Esophagus squamous epithelium (tissue), 5 donors: ENCODE measurements around the gene RFXAP. TPM values are rescaled to one million over a fixed set of nuclear protein-coding genes. Genes with fewer than 3 reads are reported as not detected.

Experiments used
- DNase-seq: peaks from one replicate; lab custom pipeline; 2025; lab: John Stamatoyannopoulos, UW
- H3K27ac ChIP-seq, 4 donors: fragments of 200-600 bp; sonication (generic); one replicate each; pipeline ENCODE4 v1.5.1; 2016 to 2019; ENCODE audit warnings: mild to moderate bottlenecking in 1 of 4
- H3K27me3 ChIP-seq, 4 donors: fragments of 200-600 bp; sonication (generic); 1 replicate in 3 of 4; 2 replicates in 1 of 4; pipeline versions ENCODE4 v1.5.1 to v1.6.0; 2017 to 2021; ENCODE audit warnings: antibody characterized with exemption in 1 of 4
- H3K36me3 ChIP-seq, 3 donors: fragments of 200-600 bp; sonication (generic); one replicate each; pipeline ENCODE4 v1.5.1; 2016 to 2019
- H3K4me1 ChIP-seq, 3 donors: fragments of 200-600 bp; sonication (generic); one replicate each; pipeline ENCODE4 v1.5.1; 2017 to 2019
- H3K4me3 ChIP-seq, 4 donors: fragments of 200-600 bp; sonication (generic); 1 replicate in 3 of 4; 2 replicates in 1 of 4; pipeline ENCODE4 v1.5.1; 2016 to 2019; ENCODE audit warnings: mild to moderate bottlenecking in 2 of 4, moderate library complexity in 1 of 4
- H3K9me3 ChIP-seq, 3 donors: fragments of 200-600 bp; sonication (generic); one replicate each; pipeline ENCODE4 v1.5.1; 2016 to 2019
- POLR2A ChIP-seq, 4 donors: fragments of 450-650 bp; IDR thresholded peaks; one replicate each; pipeline ENCODE4 v1.6.1; 2017; ENCODE audit warnings: antibody characterized with exemption in 4 of 4, mild to moderate bottlenecking in 4 of 4, moderate library complexity in 3 of 4
- WGBS, 2 donors: methylation state at CpG; one replicate each; pipeline ENCODE4 v1.1.5; 2018; 5-methylcytosine and 5-hydroxymethylcytosine counted together
- intact Hi-C: fragments of 100-400 bp; cut with DNase I; formaldehyde crosslinking; loops from one replicate; pipeline ENCODE4 v1.15.0; 2022
- total RNA-seq, 4 donors: library from RNA; depleted of rRNA; stranded (reverse); fragments of >200 nt; gene quantifications; one replicate each; pipeline ENCODE4 v1.1.0, GENCODE V29; 2016
- TF ChIP-seq, protein P1 (sequence below), 6 experiments: fragments of 450-650 bp in 4 of 6; fragments of 200-600 bp in 2 of 6; sonication (generic) in 2 of 6; IDR thresholded peaks; one replicate each; pipeline ENCODE4 v1.5.1; 2016 to 2019; ENCODE audit warnings: antibody characterized with exemption in 6 of 6, mild to moderate bottlenecking in 4 of 6, moderate library complexity in 4 of 6
- donor health status: DM: yes; HTN: yes; CAD: no.

Gene RFXAP
- total RNA-seq, 4 donors from 2014 or later: 0.97 to 3.8 (median 1.7) TPM

DNA sequence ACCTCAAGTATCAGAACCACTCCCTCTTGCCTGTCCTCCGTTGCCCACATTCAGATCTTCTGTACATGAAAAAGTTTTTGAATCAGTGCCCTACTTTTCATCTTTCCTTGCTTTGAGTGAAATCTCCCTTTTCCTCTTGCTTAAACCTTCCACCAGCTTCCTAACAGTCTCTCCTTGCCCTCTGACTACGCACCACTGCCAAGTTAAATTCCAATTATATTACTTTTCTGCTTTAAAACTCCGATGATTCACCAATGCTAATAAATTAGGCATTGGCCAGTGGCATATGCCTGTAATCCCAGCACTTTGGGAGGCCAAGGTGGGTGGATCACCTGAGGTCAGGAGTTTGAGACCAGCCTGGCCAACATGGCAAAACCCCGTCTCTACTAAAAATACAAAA lies 30.7 kb upstream of the RFXAP start:
- Histone ChIP-seq H3K27me3 (no peaks in the 10 kb centered on the region), H3K9me3 (no peaks in the 10 kb centered on the region), H3K4me1 (no peaks in the 10 kb centered on the region), H3K27ac (no peak overlapping the region), H3K4me3 (no peak overlapping the region), H3K36me3 (no peaks in the 10 kb centered on the region)
- TF ChIP-seq, protein P1, sequence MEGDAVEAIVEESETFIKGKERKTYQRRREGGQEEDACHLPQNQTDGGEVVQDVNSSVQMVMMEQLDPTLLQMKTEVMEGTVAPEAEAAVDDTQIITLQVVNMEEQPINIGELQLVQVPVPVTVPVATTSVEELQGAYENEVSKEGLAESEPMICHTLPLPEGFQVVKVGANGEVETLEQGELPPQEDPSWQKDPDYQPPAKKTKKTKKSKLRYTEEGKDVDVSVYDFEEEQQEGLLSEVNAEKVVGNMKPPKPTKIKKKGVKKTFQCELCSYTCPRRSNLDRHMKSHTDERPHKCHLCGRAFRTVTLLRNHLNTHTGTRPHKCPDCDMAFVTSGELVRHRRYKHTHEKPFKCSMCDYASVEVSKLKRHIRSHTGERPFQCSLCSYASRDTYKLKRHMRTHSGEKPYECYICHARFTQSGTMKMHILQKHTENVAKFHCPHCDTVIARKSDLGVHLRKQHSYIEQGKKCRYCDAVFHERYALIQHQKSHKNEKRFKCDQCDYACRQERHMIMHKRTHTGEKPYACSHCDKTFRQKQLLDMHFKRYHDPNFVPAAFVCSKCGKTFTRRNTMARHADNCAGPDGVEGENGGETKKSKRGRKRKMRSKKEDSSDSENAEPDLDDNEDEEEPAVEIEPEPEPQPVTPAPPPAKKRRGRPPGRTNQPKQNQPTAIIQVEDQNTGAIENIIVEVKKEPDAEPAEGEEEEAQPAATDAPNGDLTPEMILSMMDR (IDR thresholded peaks at IDR 0.05): no peak
- no peak for TF ChIP-seq POLR2A (IDR thresholded peaks at IDR 0.05)
- WGBS, 2 donors: 46 to 65% methylated on average over 4 of the region's 4 CpGs
- DNase-seq: no peak
- intact Hi-C loops: no loop called here

DNA sequence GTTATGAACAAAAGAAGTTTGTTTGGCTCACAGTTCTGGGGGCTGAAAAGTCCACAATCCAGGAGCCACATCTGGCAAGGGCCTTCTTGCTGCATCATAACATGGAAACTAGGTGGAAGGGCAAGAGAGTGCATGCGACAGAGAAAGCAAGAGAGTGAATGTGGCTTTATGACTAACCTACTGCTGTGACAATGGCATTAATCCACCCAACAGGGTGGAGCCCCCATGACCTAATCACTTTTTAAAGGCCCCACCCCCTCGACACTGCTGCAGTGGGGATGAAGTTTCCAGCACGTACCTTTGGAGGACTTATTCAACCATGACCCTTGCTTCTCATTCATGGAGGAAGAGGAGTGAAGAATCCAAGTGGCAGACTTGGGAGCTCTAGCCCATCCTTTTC lies 30.0 kb upstream of the RFXAP start:
- H3K4me3 ChIP-seq: no peak overlapping the region
- no peak for TF ChIP-seq POLR2A (IDR thresholded peaks at IDR 0.05)
- TF ChIP-seq, protein P1 (IDR thresholded peaks at IDR 0.05): no peak
- no peak for DNase-seq
- no peaks in the 10 kb centered on the region for H3K36me3 ChIP-seq
- H3K9me3 ChIP-seq: no peaks in the 10 kb centered on the region
- no peaks in the 10 kb centered on the region for H3K4me1 ChIP-seq
- 63 to 67% methylated on average over 3 of the region's 3 CpGs for WGBS, 2 donors
- H3K27ac ChIP-seq: no peak overlapping the region
- intact Hi-C loops: no loop called here
- H3K27me3 ChIP-seq: no peaks in the 10 kb centered on the region

DNA sequence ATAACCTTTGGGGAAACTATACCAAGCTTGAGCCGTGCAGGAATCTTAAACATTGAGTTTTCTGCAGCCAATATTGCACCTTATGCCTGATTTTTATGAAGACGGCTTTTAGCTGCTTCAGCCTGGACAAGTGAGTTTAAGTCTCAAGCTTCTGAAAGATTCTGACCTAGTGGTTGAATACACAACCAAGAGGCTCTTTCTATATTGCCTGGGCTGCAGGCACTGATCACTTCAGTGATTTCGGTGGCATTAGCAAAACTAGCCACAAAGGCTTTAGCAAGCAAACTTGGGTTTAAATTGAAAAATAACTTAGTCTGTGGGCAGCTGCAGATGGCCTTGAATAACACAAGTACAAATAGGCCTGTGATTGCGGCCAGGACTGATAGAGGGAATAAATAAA lies 29.3 kb upstream of the RFXAP start:
- Histone ChIP-seq H3K4me3 (no peak overlapping the region), H3K9me3 (no peaks in the 10 kb centered on the region), H3K27ac (no peak overlapping the region), H3K4me1 (no peaks in the 10 kb centered on the region), H3K36me3 (no peaks in the 10 kb centered on the region), H3K27me3 (no peaks in the 10 kb centered on the region)
- intact Hi-C loops: no loop called here
- 92 to 95% methylated on average over 4 of the region's 4 CpGs for WGBS, 2 donors
- no peak for TF ChIP-seq POLR2A (IDR thresholded peaks at IDR 0.05)
- TF ChIP-seq, protein P1 (IDR thresholded peaks at IDR 0.05): no peak
- DNase-seq: no peak

DNA sequence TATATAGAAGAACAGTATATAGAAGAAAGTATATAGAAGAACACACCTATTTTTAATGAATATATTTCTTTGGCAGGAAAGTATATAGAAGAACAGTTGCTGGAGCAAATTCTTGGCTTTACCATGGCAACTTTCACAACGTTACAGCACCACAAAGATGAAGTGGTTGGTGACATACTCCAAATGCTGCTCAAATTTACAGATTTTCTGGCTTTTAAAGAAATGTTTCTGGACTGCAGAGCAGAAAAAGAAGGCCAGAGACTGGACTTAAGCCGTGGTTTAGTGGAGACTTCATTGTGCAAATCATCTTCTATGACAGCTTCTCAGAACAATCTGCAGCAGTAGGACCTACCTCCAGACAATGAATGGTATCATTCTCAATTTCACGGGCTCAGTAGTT lies 24.3 kb upstream of the RFXAP start:
- WGBS, 2 donors: 53 to 56% methylated on average over 3 of the region's 3 CpGs
- H3K4me3 ChIP-seq: no peak overlapping the region
- intact Hi-C loops: no loop called here
- no peaks in the 10 kb centered on the region for H3K27me3 ChIP-seq
- H3K4me1 ChIP-seq: no peaks in the 10 kb centered on the region
- H3K9me3 ChIP-seq: no peaks in the 10 kb centered on the region
- no peaks in the 10 kb centered on the region for H3K36me3 ChIP-seq
- H3K27ac ChIP-seq: no peak overlapping the region
- TF ChIP-seq, protein P1 (IDR thresholded peaks at IDR 0.05): no peak
- TF ChIP-seq POLR2A (IDR thresholded peaks at IDR 0.05): no peak
- DNase-seq: no peak

DNA sequence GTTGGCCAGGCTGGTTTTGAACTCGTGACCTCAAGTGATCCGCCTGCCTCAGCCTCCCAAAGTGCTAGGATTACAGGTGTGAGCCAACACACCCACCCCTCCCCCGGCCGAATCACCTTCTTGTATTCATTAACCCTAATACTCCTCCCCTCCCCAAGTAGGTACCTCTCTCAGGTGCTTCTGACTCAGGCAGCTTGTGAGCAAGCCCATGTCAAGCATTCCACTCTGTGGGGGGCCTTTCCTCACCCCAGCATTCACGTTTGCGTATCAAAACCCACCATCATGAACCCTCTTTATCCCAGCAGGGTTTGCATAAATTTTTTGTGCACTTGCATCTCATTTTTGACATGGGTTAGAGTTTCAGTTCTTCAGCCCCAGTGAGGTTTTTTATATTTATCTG lies 23.6 kb upstream of the RFXAP start:
- Histone ChIP-seq H3K4me1 (no peaks in the 10 kb centered on the region), H3K36me3 (no peaks in the 10 kb centered on the region), H3K4me3 (no peak overlapping the region), H3K27ac (no peak overlapping the region), H3K9me3 (no peaks in the 10 kb centered on the region), H3K27me3 (no peaks in the 10 kb centered on the region)
- TF ChIP-seq POLR2A (IDR thresholded peaks at IDR 0.05): no peak
- WGBS, 2 donors: 64 to 65% methylated on average over 6 of the region's 6 CpGs
- no peak for DNase-seq
- intact Hi-C loops: no loop called here

DNA sequence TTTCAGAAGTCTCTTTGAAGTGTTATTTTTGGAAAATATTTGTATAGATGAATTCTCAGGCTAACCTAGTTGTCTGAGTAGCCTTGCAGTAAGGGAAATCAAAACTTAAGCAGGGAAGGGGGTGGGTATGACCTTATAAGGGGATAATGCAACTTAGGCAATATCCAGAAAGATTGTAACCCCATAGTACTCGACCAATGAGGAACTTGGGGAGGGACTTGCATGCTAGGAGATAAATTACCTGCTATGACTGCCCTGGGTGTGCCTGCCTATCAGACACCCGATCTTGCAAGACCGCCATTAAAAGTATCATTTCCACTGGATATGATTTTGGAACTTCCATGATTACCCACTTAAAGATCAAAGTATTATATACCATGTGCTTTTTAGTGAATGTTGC lies 23.0 kb upstream of the RFXAP start:
- Histone ChIP-seq H3K9me3 (no peaks in the 10 kb centered on the region), H3K27me3 (no peaks in the 10 kb centered on the region), H3K4me3 (no peak overlapping the region), H3K4me1 (no peaks in the 10 kb centered on the region), H3K36me3 (no peaks in the 10 kb centered on the region), H3K27ac (no peak overlapping the region)
- intact Hi-C loops: no loop called here
- WGBS, 2 donors: 68 to 72% methylated on average over 3 of the region's 3 CpGs
- TF ChIP-seq, protein P1 (IDR thresholded peaks at IDR 0.05): no peak
- TF ChIP-seq POLR2A (IDR thresholded peaks at IDR 0.05): no peak
- DNase-seq: no peak
